ENCODE results near the gene KAZN. TPM values are rescaled to one million over a fixed set of nuclear protein-coding genes. Genes with fewer than 3 reads are reported as not detected.

Gene KAZN
- total RNA-seq, 1 donor from 2014 or later: 9.4 TPM

- Histone ChIP-seq H3K79me2 (ENCODE audit: insufficient read depth, low read length) (no peaks in the 10 kb centered on the region), H3K36me3 (ENCODE audit: insufficient read depth, low read length) (no peaks in the 10 kb centered on the region)
Observed at GRCh38 chr1:15095496-15095875, 497.0 kb downstream of the KAZN start.

DNA sequence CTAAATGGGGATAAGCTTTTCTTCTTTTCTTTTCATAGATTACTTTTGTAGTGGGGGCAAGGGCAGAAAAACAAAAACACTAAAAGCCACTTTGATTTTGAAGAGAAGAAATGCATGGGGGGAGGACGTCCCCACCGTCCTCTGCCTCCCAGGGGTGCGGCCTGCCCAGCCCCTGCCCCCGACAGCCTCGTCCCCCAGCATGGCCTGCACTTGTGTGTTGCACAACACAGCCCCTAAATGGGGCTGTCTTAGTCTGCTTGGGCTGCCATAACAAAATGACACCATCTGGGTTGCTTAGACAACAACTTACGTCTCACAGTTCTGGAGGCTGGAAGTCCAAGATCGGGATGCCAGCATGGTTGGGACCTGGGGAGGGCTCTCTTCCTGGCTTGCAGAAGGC is 497.8 kb downstream of the KAZN start:
- Histone ChIP-seq H3K9me3 (ENCODE audit: insufficient read depth, low read depth, low read length) (no peaks in the 10 kb centered on the region), H3K4me3 (ENCODE audit: insufficient read depth, low read depth, low read length) (no peak overlapping the region), H3K4me2 (ENCODE audit: low read length) (no peak overlapping the region), H2AFZ (ENCODE audit: low read depth, low read length) (no peak overlapping the region), H3K9ac (ENCODE audit: low read length) (no peak overlapping the region), H3K27ac (ENCODE audit: low read depth, low read length) (no peak overlapping the region), H3K36me3 (ENCODE audit: insufficient read depth, low read length) (no peaks in the 10 kb centered on the region), H4K20me1 (ENCODE audit: insufficient read depth, low read length) (no peaks in the 10 kb centered on the region), H3K4me1 (ENCODE audit: insufficient read depth, low read length) (no peaks in the 10 kb centered on the region), H3K79me2 (ENCODE audit: insufficient read depth, low read length) (no peaks in the 10 kb centered on the region), H3K27me3 (ENCODE audit: insufficient read depth, low read length) (peaks cover 8% of the 10 kb centered on the region)
- DNase-seq (ENCODE audit: low read depth): no peak
- Mint-ChIP-seq H3K4me1 (ENCODE audit: low read depth, unreplicated experiment) (no peaks in the 10 kb centered on the region), H3K36me3 (ENCODE audit: low read depth, unreplicated experiment) (no peaks in the 10 kb centered on the region), H3K27ac (ENCODE audit: unreplicated experiment) (no peak overlapping the region), H3K9me3 (ENCODE audit: unreplicated experiment) (no peaks in the 10 kb centered on the region), H3K4me3 (ENCODE audit: unreplicated experiment) (no peak overlapping the region), H3K27me3 (ENCODE audit: low read depth, unreplicated experiment) (peaks cover 41% of the 10 kb centered on the region)
- FAIRE-seq: no peak
- TF ChIP-seq, protein P1, sequence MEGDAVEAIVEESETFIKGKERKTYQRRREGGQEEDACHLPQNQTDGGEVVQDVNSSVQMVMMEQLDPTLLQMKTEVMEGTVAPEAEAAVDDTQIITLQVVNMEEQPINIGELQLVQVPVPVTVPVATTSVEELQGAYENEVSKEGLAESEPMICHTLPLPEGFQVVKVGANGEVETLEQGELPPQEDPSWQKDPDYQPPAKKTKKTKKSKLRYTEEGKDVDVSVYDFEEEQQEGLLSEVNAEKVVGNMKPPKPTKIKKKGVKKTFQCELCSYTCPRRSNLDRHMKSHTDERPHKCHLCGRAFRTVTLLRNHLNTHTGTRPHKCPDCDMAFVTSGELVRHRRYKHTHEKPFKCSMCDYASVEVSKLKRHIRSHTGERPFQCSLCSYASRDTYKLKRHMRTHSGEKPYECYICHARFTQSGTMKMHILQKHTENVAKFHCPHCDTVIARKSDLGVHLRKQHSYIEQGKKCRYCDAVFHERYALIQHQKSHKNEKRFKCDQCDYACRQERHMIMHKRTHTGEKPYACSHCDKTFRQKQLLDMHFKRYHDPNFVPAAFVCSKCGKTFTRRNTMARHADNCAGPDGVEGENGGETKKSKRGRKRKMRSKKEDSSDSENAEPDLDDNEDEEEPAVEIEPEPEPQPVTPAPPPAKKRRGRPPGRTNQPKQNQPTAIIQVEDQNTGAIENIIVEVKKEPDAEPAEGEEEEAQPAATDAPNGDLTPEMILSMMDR (IDR thresholded peaks at IDR 0.05; ENCODE audit: insufficient read depth, low read depth, low read length): no peak
- no peak for TF ChIP-seq EZH2 (IDR thresholded peaks at IDR 0.05; ENCODE audit: insufficient read depth, low read length)

More at GRCh38 chr1:15095496-15095875, 497.0 kb downstream of the KAZN start:
- Histone ChIP-seq H3K4me3 (ENCODE audit: insufficient read depth, low read depth, low read length) (no peak overlapping the region), H2AFZ (ENCODE audit: low read depth, low read length) (no peak overlapping the region), H3K9me3 (ENCODE audit: insufficient read depth, low read depth, low read length) (no peaks in the 10 kb centered on the region), H3K27me3 (ENCODE audit: insufficient read depth, low read length) (peaks cover 6% of the 10 kb centered on the region), H3K4me1 (ENCODE audit: insufficient read depth, low read length) (no peaks in the 10 kb centered on the region), H3K4me2 (ENCODE audit: low read length) (no peak overlapping the region), H3K9ac (ENCODE audit: low read length) (no peak overlapping the region), H3K27ac (ENCODE audit: low read depth, low read length) (no peak overlapping the region), H4K20me1 (ENCODE audit: insufficient read depth, low read length) (no peaks in the 10 kb centered on the region)
- H3K4me3 Mint-ChIP-seq (ENCODE audit: unreplicated experiment): no peak overlapping the region
- DNase-seq (ENCODE audit: low read depth): no peak
- peaks cover 34% of the 10 kb centered on the region for H3K27me3 Mint-ChIP-seq (ENCODE audit: low read depth, unreplicated experiment)
- TF ChIP-seq, protein P1 (IDR thresholded peaks at IDR 0.05; ENCODE audit: insufficient read depth, low read depth, low read length): no peak
- no peak for TF ChIP-seq EZH2 (IDR thresholded peaks at IDR 0.05; ENCODE audit: insufficient read depth, low read length)
- H3K4me1 Mint-ChIP-seq (ENCODE audit: low read depth, unreplicated experiment): peaks cover 3% of the 10 kb centered on the region
- no peak overlapping the region for H3K27ac Mint-ChIP-seq (ENCODE audit: unreplicated experiment)
- H3K9me3 Mint-ChIP-seq (ENCODE audit: unreplicated experiment): no peaks in the 10 kb centered on the region
- no peak for FAIRE-seq
- H3K36me3 Mint-ChIP-seq (ENCODE audit: low read depth, unreplicated experiment): no peaks in the 10 kb centered on the region

DNA sequence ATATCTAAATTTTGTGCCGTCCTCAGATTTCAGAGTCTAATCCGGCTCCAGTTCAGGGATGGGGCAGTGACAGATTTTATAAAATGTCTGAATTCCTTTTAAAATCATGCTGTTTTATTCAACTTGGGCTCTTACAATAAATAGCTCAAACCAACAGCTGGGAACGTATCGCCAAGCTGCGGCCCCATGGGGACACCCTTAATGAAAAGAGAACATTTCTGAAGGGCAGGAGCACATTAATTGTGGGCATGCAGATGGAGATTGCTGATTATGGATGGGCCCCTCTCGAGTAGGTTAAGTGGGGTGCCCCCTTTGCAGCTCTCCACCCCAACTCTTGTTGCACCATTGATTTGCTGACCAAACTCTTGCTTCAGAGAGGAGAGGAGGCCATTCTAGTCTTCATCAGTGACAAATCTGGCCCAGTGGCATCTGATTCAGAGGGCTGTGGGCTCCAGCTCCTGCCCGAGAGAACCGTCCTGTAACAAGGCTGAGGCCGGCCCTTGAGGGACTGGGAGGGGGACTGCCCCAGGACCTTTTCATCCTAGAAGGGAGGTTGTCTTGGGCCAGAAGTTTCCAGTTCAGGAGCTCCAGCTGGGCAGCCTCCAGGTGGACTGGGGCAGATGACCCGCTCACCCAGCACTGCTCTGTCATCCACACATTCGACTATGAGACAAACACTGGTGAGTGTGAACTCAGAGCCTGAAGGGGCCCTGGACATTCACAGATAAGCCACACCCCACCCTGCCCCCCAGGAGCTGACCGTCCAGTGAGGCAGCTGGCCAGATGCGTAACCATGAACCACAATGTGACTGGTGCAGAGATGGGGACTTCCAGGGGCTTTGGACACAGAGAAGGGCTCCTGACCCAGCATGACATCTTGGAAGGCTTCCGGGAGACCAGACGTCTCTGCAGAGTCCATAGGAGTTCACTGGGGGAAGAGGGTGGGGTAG is 500.0 kb downstream of the KAZN start:
- H3K27ac ChIP-seq (ENCODE audit: low read depth, low read length): no peak overlapping the region
- Mint-ChIP-seq H3K27ac (ENCODE audit: unreplicated experiment) (no peak overlapping the region), H3K4me3 (ENCODE audit: unreplicated experiment) (no peak overlapping the region), H3K4me1 (ENCODE audit: low read depth, unreplicated experiment) (no peaks in the 10 kb centered on the region), H3K27me3 (ENCODE audit: low read depth, unreplicated experiment) (peaks cover 55% of the 10 kb centered on the region), H3K36me3 (ENCODE audit: low read depth, unreplicated experiment) (no peaks in the 10 kb centered on the region), H3K9me3 (ENCODE audit: unreplicated experiment) (no peaks in the 10 kb centered on the region)
- peaks cover 10% of the 10 kb centered on the region for H3K27me3 ChIP-seq (ENCODE audit: insufficient read depth, low read length)
- no peaks in the 10 kb centered on the region for H4K20me1 ChIP-seq (ENCODE audit: insufficient read depth, low read length)
- no peak overlapping the region for H3K9ac ChIP-seq (ENCODE audit: low read length)
- TF ChIP-seq EZH2 (IDR thresholded peaks at IDR 0.05; ENCODE audit: insufficient read depth, low read length): no peak
- TF ChIP-seq, protein P1 (IDR thresholded peaks at IDR 0.05; ENCODE audit: insufficient read depth, low read depth, low read length): no peak
- no peak overlapping the region for H2AFZ ChIP-seq (ENCODE audit: low read depth, low read length)
- H3K9me3 ChIP-seq (ENCODE audit: insufficient read depth, low read depth, low read length): no peaks in the 10 kb centered on the region
- no peak for FAIRE-seq
- H3K4me3 ChIP-seq (ENCODE audit: insufficient read depth, low read depth, low read length): no peak overlapping the region
- no peaks in the 10 kb centered on the region for H3K4me1 ChIP-seq (ENCODE audit: insufficient read depth, low read length)
- no peak for DNase-seq (ENCODE audit: low read depth)
- H3K36me3 ChIP-seq (ENCODE audit: insufficient read depth, low read length): no peaks in the 10 kb centered on the region
- H3K79me2 ChIP-seq (ENCODE audit: insufficient read depth, low read length): no peaks in the 10 kb centered on the region
- no peak overlapping the region for H3K4me2 ChIP-seq (ENCODE audit: low read length)
